H9 (cell line): ENCODE data around the gene CCDC102B. TPM values are rescaled to one million over a fixed set of nuclear protein-coding genes. Genes with fewer than 3 reads are reported as not detected.

Experiments used
- DNase-seq: peaks from one replicate; pipeline ENCODE4 v3.0.0-alpha.2; 2017
- H2AFZ ChIP-seq: one replicate; pipeline ENCODE4 v1.6.1; 2013; ENCODE audit warnings: mild to moderate bottlenecking, low read length, control low read depth, moderate library complexity
- H2AK5ac ChIP-seq: 2 replicates; pipeline ENCODE4 v1.6.1; 2013; ENCODE audit warnings: low read length, control low read depth, mixed read lengths; ENCODE audit not compliant: insufficient read length
- H2BK120ac ChIP-seq: one replicate; pipeline ENCODE4 v1.6.1; 2013; ENCODE audit warnings: low read depth, mild to moderate bottlenecking, low read length, control low read depth, inconsistent platforms; ENCODE audit not compliant: poor library complexity, severe bottlenecking
- H2BK12ac ChIP-seq: 2 replicates; pipeline ENCODE4 v1.6.1; 2013; ENCODE audit warnings: low read length, control low read depth, mixed read lengths, low read depth; ENCODE audit not compliant: insufficient read length
- H2BK15ac ChIP-seq: 2 replicates; pipeline ENCODE4 v1.6.1; 2013; ENCODE audit warnings: low read depth, low read length, control low read depth
- H2BK20ac ChIP-seq: one replicate; pipeline ENCODE4 v1.6.1; 2013; ENCODE audit warnings: low read depth, mild to moderate bottlenecking, low read length, control low read depth, inconsistent platforms; ENCODE audit not compliant: poor library complexity, severe bottlenecking
- H2BK5ac ChIP-seq: 2 replicates; pipeline ENCODE4 v1.6.1; 2013; ENCODE audit warnings: low read length, control low read depth, mixed read lengths; ENCODE audit not compliant: insufficient read length
- H3K14ac ChIP-seq: 2 replicates; pipeline ENCODE4 v1.6.1; 2013; ENCODE audit warnings: low read length, control low read depth; ENCODE audit not compliant: insufficient read depth
- H3K18ac ChIP-seq: 2 replicates; pipeline ENCODE4 v1.6.1; 2013; ENCODE audit warnings: low read depth, mild to moderate bottlenecking, mixed read lengths, low read length, control low read depth; ENCODE audit not compliant: insufficient read length
- H3K23ac ChIP-seq: 2 replicates; pipeline ENCODE4 v1.6.1; 2013; ENCODE audit warnings: low read length, control low read depth, mixed read lengths, low read depth; ENCODE audit not compliant: insufficient read length
- H3K23me2 ChIP-seq: 2 replicates; pipeline ENCODE4 v1.6.1; 2013; ENCODE audit warnings: low read depth, mild to moderate bottlenecking, mixed read lengths, low read length, control low read depth; ENCODE audit not compliant: insufficient read length, poor library complexity, severe bottlenecking
- H3K27ac ChIP-seq: 2 replicates; pipeline ENCODE4 v1.5.1; 2013; ENCODE audit warnings: low read length, control low read depth, mixed read lengths, low read depth; ENCODE audit not compliant: insufficient read length
- H3K27me3 ChIP-seq: 2 replicates; pipeline ENCODE4 v1.6.1; 2013; ENCODE audit warnings: low read length, control low read depth, inconsistent platforms; ENCODE audit not compliant: insufficient read depth
- H3K4ac ChIP-seq: 2 replicates; pipeline ENCODE4 v1.6.1; 2013; ENCODE audit warnings: low read depth, mild to moderate bottlenecking, control low read depth, inconsistent platforms, low read length, moderate library complexity
- H3K4me1 ChIP-seq: 2 replicates; pipeline ENCODE4 v1.6.1; 2013; ENCODE audit warnings: low read length, control low read depth, inconsistent platforms; ENCODE audit not compliant: insufficient read depth
- H3K4me2 ChIP-seq: 2 replicates; pipeline ENCODE4 v1.6.1; 2013; ENCODE audit warnings: low read length, control low read depth, mixed read lengths; ENCODE audit not compliant: insufficient read length, insufficient read depth
- H3K56ac ChIP-seq: 2 replicates; pipeline ENCODE4 v1.6.1; 2013; ENCODE audit warnings: low read depth, mild to moderate bottlenecking, mixed read lengths, low read length, control low read depth; ENCODE audit not compliant: insufficient read length
- H3K79me1 ChIP-seq: 2 replicates; pipeline ENCODE4 v1.6.1; 2013; ENCODE audit warnings: low read depth, mild to moderate bottlenecking, moderate library complexity, low read length, control low read depth, inconsistent platforms; ENCODE audit not compliant: insufficient read depth, poor library complexity, severe bottlenecking
- H3K79me2 ChIP-seq: 2 replicates; pipeline ENCODE4 v1.6.1; 2013; ENCODE audit warnings: low read length, control low read depth, inconsistent platforms; ENCODE audit not compliant: insufficient read depth
- H3K9ac ChIP-seq: 2 replicates; pipeline ENCODE4 v1.6.1; 2013; ENCODE audit warnings: low read length, control low read depth, mixed read lengths; ENCODE audit not compliant: insufficient read length; ENCODE audit errors: extremely low read depth
- H3K9me3 ChIP-seq: one replicate; pipeline ENCODE4 v1.6.1; 2013; ENCODE audit warnings: low read depth, low read length, inconsistent platforms; ENCODE audit not compliant: control insufficient read depth
- H3T11ph ChIP-seq: one replicate; pipeline ENCODE4 v1.6.1; 2013; ENCODE audit warnings: mild to moderate bottlenecking, low read length, control low read depth, inconsistent platforms
- H4K20me1 ChIP-seq: one replicate; pipeline ENCODE4 v1.6.1; 2013; ENCODE audit not compliant: control insufficient read depth, insufficient read length, insufficient read depth
- H4K5ac ChIP-seq: 2 replicates; pipeline ENCODE4 v1.6.1; 2013; ENCODE audit warnings: low read depth, mild to moderate bottlenecking, mixed read lengths, low read length, control low read depth; ENCODE audit not compliant: insufficient read length
- H4K8ac ChIP-seq: replicated peaks from 2 replicates; pipeline ENCODE4 v1.6.1; 2013; ENCODE audit warnings: low read length, control low read depth, mixed read lengths, low read depth; ENCODE audit not compliant: insufficient read length
- H4K91ac ChIP-seq: 2 replicates; pipeline ENCODE4 v1.6.1; 2013; ENCODE audit warnings: low read depth, mild to moderate bottlenecking, moderate library complexity, mixed read lengths, low read length, control low read depth; ENCODE audit not compliant: insufficient read length
- H3K27ac Mint-ChIP-seq, 3 experiments: 2 replicates in 2 of 3; 3 replicates in 1 of 3; pipeline ENCODE4 v1.8.0; 2020 to 2021; ENCODE audit warnings: mixed read lengths in 3 of 3, mild to moderate bottlenecking in 1 of 3, moderate library complexity in 1 of 3
- H3K27me3 Mint-ChIP-seq: 2 replicates; pipeline ENCODE4 v1.8.0; 2021; ENCODE audit warnings: low read depth, mild to moderate bottlenecking, moderate library complexity, mixed read lengths
- H3K36me3 Mint-ChIP-seq, 3 experiments: 2 replicates in 2 of 3; 3 replicates in 1 of 3; pipeline ENCODE4 v1.8.0; 2020 to 2021; ENCODE audit warnings: low read depth in 3 of 3, mixed read lengths in 3 of 3; ENCODE audit not compliant: insufficient read depth in 1 of 3
- H3K4me1 Mint-ChIP-seq, 2 experiments: 2 replicates each; pipeline ENCODE4 v1.8.0; 2020; ENCODE audit warnings: mixed read lengths in 2 of 2
- H3K4me3 Mint-ChIP-seq, 2 experiments: 2 replicates in 1 of 2; 3 replicates in 1 of 2; pipeline ENCODE4 v1.8.0; 2020 to 2021; ENCODE audit warnings: mild to moderate bottlenecking in 2 of 2, mixed read lengths in 2 of 2, moderate library complexity in 1 of 2
- H3K9me3 Mint-ChIP-seq, 2 experiments: 2 replicates in 1 of 2; 3 replicates in 1 of 2; pipeline ENCODE4 v1.8.0; 2020; ENCODE audit warnings: mild to moderate bottlenecking in 2 of 2, mixed read lengths in 2 of 2, moderate library complexity in 1 of 2
- CTCF ChIP-seq: fragments of 200-600 bp; sonication (generic); conservative IDR thresholded peaks from 3 replicates; pipeline ENCODE4 v1.8.0; 2021; ENCODE audit warnings: antibody characterized with exemption, mild to moderate bottlenecking
- WGBS: extraction: QIAGEN DNeasy Blood & Tissue Kit; methylation state at CpG from one replicate; pipeline ENCODE4 v1.1.7; 2013; ENCODE audit warnings: missing lambda C conversion rate, low lambda C conversion rate, mixed read lengths; ENCODE audit not compliant: insufficient read length; ENCODE audit errors: extremely low coverage; 5-methylcytosine and 5-hydroxymethylcytosine counted together
- total RNA-seq: library from RNA; stranded (reverse); gene quantifications from 2 replicates; pipeline ENCODE4 v1.2.1, GENCODE V29; 2021

CCDC102B gene
- total RNA-seq, 1 experiment from 2014 or later: 1.2 TPM

GRCh38 chr18:68954738-68955137, 156.9 kb downstream of the CCDC102B start:
- Histone ChIP-seq H3K4ac (no peak overlapping the region), H4K8ac (no peak overlapping the region), H3K4me1 (no peaks in the 10 kb centered on the region), H2AK5ac (no peak overlapping the region), H2BK5ac (no peak overlapping the region), H4K5ac (no peak overlapping the region), H3K14ac (no peak overlapping the region), H3K18ac (no peak overlapping the region), H3K23ac (no peak overlapping the region), H2BK15ac (no peak overlapping the region), H2BK12ac (no peak overlapping the region), H3K56ac (no peak overlapping the region), H2BK120ac (no peak overlapping the region), H3K23me2 (no peaks in the 10 kb centered on the region), H4K20me1 (no peaks in the 10 kb centered on the region), H3K79me1 (no peaks in the 10 kb centered on the region), H2BK20ac (no peak overlapping the region), H3K27me3 (no peaks in the 10 kb centered on the region), H3K9ac (no peak overlapping the region), H4K91ac (no peak overlapping the region), H3K27ac (no peak overlapping the region), H3K9me3 (no peaks in the 10 kb centered on the region), H3K79me2 (no peaks in the 10 kb centered on the region), H3T11ph (no peak overlapping the region), H3K4me2 (no peak overlapping the region), H2AFZ (no peak overlapping the region)
- DNase-seq: no peak
- Mint-ChIP-seq H3K4me1 (no peaks in the 10 kb centered on the region), H3K9me3 (no peaks in the 10 kb centered on the region; a peak in 1 of 5 replicates), H3K4me3 (no peak overlapping the region), H3K27me3 (no peaks in the 10 kb centered on the region), H3K36me3 (no peaks in the 10 kb centered on the region), H3K27ac (no peak overlapping the region)
- TF ChIP-seq CTCF: no peak
- no CpG with 5 or more reads among the region's 2 CpGs for WGBS
